Coronary artery (tissue), 2 donors: ENCODE results near the gene PIEZO2.

Source experiments
- DNase-seq: peaks from one replicate; pipeline ENCODE4 v3.0.0-alpha.2; 2017; ENCODE audit warnings: low spot score
- H3K27ac ChIP-seq, 2 donors: fragments of 200-600 bp; sonication (generic); one replicate each; pipeline ENCODE4 v1.5.1; 2016 to 2019
- H3K4me3 ChIP-seq: fragments of 200-600 bp; sonication (generic); 2 replicates; pipeline ENCODE4 v1.5.1; 2016; ENCODE audit warnings: mild to moderate bottlenecking, moderate library complexity
- TF ChIP-seq, protein P1 (sequence below): fragments of 200-600 bp; sonication (generic); IDR thresholded peaks from one replicate; pipeline ENCODE4 v1.5.1; 2019; ENCODE audit warnings: antibody characterized with exemption

PIEZO2 gene

DNA sequence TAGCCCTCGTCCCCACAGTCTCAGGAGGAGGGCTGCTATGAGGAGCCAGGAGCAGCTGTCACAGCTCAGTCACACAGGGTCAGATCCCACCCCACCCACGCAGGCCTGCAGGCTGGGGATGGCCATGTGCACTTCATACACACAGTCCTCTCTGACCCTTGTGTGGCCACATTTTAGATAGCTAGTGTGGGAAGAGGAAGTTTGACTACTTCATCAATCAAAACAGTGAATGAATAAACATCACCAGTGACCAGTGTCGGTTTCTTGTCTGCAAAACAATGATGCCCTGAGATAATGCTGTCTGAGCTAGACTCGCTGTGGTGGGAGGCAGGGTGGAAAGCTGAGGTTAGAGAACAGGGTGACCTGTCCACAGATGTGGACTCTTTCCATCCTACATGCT, 107.1 kb downstream of the PIEZO2 start:
- no peak overlapping the region for H3K27ac ChIP-seq
- no peak overlapping the region for H3K4me3 ChIP-seq
- DNase-seq = no peak
- TF ChIP-seq, protein P1, sequence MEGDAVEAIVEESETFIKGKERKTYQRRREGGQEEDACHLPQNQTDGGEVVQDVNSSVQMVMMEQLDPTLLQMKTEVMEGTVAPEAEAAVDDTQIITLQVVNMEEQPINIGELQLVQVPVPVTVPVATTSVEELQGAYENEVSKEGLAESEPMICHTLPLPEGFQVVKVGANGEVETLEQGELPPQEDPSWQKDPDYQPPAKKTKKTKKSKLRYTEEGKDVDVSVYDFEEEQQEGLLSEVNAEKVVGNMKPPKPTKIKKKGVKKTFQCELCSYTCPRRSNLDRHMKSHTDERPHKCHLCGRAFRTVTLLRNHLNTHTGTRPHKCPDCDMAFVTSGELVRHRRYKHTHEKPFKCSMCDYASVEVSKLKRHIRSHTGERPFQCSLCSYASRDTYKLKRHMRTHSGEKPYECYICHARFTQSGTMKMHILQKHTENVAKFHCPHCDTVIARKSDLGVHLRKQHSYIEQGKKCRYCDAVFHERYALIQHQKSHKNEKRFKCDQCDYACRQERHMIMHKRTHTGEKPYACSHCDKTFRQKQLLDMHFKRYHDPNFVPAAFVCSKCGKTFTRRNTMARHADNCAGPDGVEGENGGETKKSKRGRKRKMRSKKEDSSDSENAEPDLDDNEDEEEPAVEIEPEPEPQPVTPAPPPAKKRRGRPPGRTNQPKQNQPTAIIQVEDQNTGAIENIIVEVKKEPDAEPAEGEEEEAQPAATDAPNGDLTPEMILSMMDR = no peak

DNA sequence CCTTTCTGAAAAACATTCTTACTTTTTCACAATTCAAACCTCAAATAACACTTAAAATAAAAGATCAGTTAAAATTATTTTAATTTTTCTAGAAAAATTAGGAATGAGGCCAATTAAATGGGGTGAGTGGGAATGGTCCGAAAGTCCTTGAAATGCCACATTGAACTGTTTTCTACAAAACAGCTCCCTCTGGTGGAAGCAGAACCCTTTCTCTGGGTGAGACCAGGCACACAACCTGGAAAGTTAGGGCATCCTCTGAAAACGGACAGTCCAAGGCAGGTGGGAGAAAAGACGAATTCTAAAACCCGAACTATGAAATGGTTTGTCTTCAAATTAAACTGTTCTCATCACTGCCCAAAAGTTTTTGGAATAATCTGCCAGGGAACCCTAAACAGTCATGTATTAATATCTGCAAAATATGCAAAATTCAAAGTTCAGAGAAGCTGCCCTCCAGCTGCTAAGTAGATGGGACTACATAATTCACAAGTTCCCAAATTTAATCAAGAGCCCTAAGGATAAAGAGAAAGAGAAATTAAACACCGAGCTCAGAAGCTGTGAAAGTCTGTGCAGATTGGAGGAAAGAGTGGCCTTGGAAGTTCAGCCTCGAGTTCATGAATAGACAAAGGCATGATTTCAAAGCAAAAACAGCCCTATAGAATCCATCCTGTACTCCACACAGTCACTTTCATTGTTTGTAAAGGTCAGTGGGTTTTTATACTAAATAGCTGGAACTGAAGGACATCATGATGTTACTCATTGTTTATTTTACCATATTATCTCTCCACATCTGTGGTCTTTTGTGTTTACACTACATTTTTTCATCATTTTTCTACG, 108.3 kb downstream of the PIEZO2 start:
- Histone ChIP-seq H3K27ac (no peak overlapping the region), H3K4me3 (no peak overlapping the region)
- TF ChIP-seq, protein P1 = peak; percentile 21
- DNase-seq = no peak

DNA sequence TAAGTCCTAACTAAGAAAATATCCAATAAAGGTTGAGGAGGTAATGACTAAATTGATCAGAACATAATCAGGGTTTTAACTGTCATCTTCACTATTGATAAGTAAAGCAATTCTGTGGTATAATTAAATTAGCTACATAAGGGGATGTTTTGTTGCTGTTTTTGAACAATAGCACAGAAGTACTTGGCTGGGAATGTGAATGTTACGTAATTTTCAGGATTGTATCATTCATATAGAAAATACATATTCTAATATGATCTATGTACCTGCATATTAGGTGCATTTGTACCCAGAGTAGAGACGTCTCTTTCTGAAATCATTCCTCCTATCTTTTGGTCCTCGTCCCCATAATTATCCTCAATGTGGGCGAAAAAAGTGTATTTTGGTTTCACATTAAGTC, 109.0 kb downstream of the PIEZO2 start:
- H3K4me3 ChIP-seq = no peak overlapping the region
- TF ChIP-seq, protein P1 = no peak
- no peak overlapping the region for H3K27ac ChIP-seq
- no peak for DNase-seq

DNA sequence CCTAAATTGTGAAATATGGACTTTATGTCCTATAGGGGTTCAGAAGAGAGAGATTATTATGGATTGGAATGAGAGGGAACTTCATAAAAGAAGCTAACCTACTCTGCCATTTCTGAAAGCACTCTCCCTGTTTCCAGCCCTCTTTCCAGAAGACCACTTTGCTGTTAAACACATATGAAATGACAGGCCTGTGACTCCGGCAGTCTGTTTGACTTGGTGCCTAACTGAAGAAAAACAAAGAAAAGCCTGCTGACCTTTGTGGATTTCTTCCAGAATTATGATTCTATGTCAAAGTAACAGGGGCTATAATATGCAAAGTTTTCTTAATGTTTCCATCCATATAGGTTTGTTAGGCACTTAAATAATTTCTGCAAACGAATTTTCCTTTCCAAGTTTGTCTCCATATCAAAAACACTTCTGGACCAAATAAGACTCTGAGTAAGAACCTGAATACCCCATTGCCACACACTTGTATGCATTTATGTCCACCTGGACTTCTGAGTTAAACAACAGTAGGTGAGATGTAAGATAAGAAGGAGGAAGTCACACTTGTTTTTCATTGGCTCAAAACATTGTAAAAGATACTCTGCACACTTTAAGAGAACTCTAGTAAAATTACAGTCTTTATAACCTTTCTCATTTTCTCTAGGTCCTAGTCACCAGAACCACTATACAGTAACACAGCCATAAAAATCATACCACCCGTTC, 111.7 kb downstream of the PIEZO2 start:
- TF ChIP-seq, protein P1 = no peak
- no peak overlapping the region for H3K4me3 ChIP-seq
- DNase-seq = no peak
- no peak overlapping the region for H3K27ac ChIP-seq

DNA sequence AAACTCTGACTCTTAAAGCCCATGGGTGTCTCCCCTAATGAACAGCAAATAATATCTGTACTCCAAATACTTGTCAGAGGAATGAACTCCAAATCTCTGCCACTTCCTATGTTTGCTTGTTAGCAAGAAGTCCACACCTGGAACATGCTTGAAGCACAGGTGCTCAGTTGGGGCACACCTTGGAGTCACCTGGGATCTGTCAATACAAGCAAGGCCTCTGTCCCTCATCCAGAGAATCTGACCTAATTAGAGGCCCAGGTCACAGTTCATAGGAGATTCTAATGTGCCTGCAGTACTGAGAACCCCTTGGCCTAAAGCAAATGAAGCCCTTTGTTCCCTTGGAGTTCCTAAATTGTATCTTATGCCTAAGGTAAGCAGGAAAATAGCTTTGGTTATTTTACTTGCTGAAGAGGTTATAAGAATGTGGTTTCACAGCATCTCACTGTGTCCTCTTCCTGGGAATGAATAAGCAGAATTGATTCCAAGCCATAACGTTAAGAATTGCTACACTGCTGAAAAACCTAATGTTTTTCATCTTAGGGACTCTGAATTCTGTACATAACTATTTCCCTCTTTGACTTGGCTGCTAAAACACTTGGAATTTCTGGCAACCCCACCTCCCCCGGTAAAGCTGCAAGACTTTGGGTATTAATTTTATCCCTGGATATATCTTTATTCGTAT, 113.4 kb downstream of the PIEZO2 start:
- no peak overlapping the region for H3K4me3 ChIP-seq
- no peak overlapping the region for H3K27ac ChIP-seq
- TF ChIP-seq, protein P1 = no peak
- no peak for DNase-seq

DNA sequence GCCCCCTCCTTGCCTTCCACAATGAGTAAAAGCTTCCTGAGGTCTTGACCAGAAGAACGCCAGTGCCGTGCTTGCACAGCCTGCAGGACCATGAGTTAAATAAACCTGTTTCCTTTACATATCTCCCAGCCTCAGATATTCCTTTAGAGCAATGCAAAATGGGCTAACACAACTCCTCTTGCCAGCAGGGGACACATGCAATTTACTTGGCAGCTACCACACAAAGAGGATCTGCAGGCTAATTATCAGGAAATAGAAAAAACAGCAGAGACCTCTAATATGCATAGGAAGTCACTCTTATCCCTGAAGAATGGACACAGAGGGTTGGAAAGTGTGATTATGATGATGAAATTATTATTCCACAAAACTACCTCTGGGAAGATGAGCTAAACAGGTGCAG, 114.0 kb downstream of the PIEZO2 start:
- Histone ChIP-seq H3K27ac (no peak overlapping the region), H3K4me3 (no peak overlapping the region)
- TF ChIP-seq, protein P1 = no peak
- DNase-seq = no peak
